Right renal cortex interstitium (tissue), 3 donors: ENCODE measurements around the gene LRRC3B. TPM values are rescaled to one million over a fixed set of nuclear protein-coding genes. Genes with fewer than 3 reads are reported as not detected.
A peak's percentile ranks its signal among the peaks of the same experiment; 100 is the strongest.

ENCODE experiments used
- DNase-seq, 3 donors: peaks; one replicate each; pipeline ENCODE4 v3.0.0-alpha.2; 2013; ENCODE audit warnings: low read depth in 3 of 3, low spot score in 2 of 3
- polyA plus RNA-seq, 3 donors: library from polyadenylated mRNA; unstranded; fragments of 120-200 nt; gene quantifications; one replicate each; pipeline ENCODE4 v1.2.1, GENCODE V29; 2013; ENCODE audit not compliant: insufficient read length in 3 of 3

Gene LRRC3B
- polyA plus RNA-seq, 3 donors: 1.6 to 2.2 (median 2.1) TPM

- DNase-seq: no peak
Observed at GRCh38 chr3:26704736-26705135, 82.2 kb downstream of the LRRC3B start.

GRCh38 chr3:26708501-26708900, 85.9 kb downstream of the LRRC3B start:
- no peak for DNase-seq

GRCh38 chr3:26712211-26713026, 89.8 kb downstream of the LRRC3B start:
- peak; percentile 51 to 56 (median 56) for DNase-seq

GRCh38 chr3:26713091-26713490, 90.5 kb downstream of the LRRC3B start:
- no peak for DNase-seq

GRCh38 chr3:26714485-26714884, 91.9 kb downstream of the LRRC3B start:
- DNase-seq: no peak

- DNase-seq: no peak
Observed at GRCh38 chr3:26715431-26715830, 92.9 kb downstream of the LRRC3B start.

- no peak for DNase-seq
Observed at GRCh38 chr3:26718315-26718714, 95.7 kb downstream of the LRRC3B start.

- DNase-seq: peak in 1 of 3 donors; percentile 10
Observed at GRCh38 chr3:26719134-26719533, 96.6 kb downstream of the LRRC3B start.

GRCh38 chr3:26721047-26721446, 98.5 kb downstream of the LRRC3B start:
- no peak for DNase-seq

- no peak for DNase-seq
Observed at GRCh38 chr3:26731843-26732242, 109.3 kb downstream of the LRRC3B start.

- DNase-seq: no peak
Observed at GRCh38 chr3:26750263-26750662, 127.7 kb downstream of the LRRC3B start.

- no peak for DNase-seq
Observed at GRCh38 chr3:26752466-26752865, 129.9 kb downstream of the LRRC3B start.

GRCh38 chr3:26753095-26753494, 130.5 kb downstream of the LRRC3B start:
- no peak for DNase-seq

GRCh38 chr3:26757978-26758377, 135.4 kb downstream of the LRRC3B start:
- DNase-seq: no peak
